Renal cortical epithelial cell (primary cell): ENCODE measurements around the gene NFKBIE. TPM values are rescaled to one million over a fixed set of nuclear protein-coding genes. Genes with fewer than 3 reads are reported as not detected.

Experiments
- total RNA-seq: library from RNA; depleted of rRNA; stranded (reverse); fragments of >200 nt; gene quantifications from 2 replicates; pipeline ENCODE4 v1.2.3, GENCODE V29; 2014

The NFKBIE gene
- total RNA-seq, 1 donor from 2014 or later = 17.6 TPM

Other genes starting within 250 kb of the NFKBIE start
- gene MRPL14, start 138.1 kb downstream of the NFKBIE start, total RNA-seq = 44.9 and 167 TPM in 2 replicates
- gene TMEM63B, start 138.0 kb downstream of the NFKBIE start, total RNA-seq = 59.6 and 112 TPM in 2 replicates
- gene CAPN11, start 106.7 kb downstream of the NFKBIE start, total RNA-seq = not detected in 2 replicates
- gene MYMX, start 48.6 kb downstream of the NFKBIE start, total RNA-seq = not detected in 2 replicates
- 15.1 and 15.3 TPM in 2 replicates for gene SLC29A1, start 42.0 kb downstream of the NFKBIE start, total RNA-seq
- gene HSP90AB1, start 18.4 kb downstream of the NFKBIE start, total RNA-seq = 759 and 823 TPM in 2 replicates
- 64.3 and 103 TPM in 2 replicates for gene SLC35B2, start 8.0 kb downstream of the NFKBIE start, total RNA-seq
- gene TMEM151B, start 4.9 kb upstream of the NFKBIE start, total RNA-seq = not detected in 2 replicates
- 8.2 and 15.5 TPM in 2 replicates for gene AARS2, start 47.8 kb upstream of the NFKBIE start, total RNA-seq
- not detected in 2 replicates for gene SPATS1, start 77.1 kb upstream of the NFKBIE start, total RNA-seq
- gene CDC5L, start 122.2 kb upstream of the NFKBIE start, total RNA-seq = 23.6 and 27.3 TPM in 2 replicates